ENCODE measurements around the gene PITPNM1.
"Not testable (repeated sequence)": the region's sequence is repeated elsewhere in the genome, so short reads cannot be mapped to it uniquely, and the experiment has no call there.

PITPNM1 gene

DNA sequence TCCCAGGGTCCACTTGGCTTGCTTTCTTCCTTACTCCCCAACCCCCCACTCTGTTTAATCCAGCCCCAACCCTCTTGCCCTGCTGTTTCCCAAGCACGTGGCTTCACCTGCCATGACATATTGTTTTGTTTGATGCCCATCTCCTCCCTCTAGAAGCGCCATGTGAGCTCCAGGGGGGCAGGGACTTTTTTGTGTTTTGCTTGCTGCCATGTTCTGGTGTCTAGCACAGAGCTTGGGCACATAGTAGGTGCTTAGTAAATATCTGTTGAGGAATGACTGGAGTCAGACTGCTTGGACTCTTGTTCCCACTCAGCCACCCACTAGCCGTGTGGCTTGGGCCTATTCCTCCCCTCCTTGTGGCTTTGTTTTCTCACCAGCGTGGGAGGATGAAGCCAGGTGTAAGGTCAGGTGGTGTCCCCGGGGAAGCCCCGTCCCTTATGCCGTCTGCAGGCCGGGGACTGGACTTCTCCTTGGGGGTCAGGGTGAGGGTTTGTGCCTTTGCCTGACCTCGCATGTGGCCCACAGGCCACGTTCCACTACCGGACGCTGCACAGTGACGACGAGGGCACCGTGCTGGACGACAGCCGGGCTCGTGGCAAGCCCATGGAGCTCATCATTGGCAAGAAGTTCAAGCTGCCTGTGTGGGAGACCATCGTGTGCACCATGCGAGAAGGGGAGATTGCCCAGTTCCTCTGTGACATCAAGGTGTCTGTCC, 18.5 kb downstream of the PITPNM1 start:
- TF ChIP-seq, protein P1, sequence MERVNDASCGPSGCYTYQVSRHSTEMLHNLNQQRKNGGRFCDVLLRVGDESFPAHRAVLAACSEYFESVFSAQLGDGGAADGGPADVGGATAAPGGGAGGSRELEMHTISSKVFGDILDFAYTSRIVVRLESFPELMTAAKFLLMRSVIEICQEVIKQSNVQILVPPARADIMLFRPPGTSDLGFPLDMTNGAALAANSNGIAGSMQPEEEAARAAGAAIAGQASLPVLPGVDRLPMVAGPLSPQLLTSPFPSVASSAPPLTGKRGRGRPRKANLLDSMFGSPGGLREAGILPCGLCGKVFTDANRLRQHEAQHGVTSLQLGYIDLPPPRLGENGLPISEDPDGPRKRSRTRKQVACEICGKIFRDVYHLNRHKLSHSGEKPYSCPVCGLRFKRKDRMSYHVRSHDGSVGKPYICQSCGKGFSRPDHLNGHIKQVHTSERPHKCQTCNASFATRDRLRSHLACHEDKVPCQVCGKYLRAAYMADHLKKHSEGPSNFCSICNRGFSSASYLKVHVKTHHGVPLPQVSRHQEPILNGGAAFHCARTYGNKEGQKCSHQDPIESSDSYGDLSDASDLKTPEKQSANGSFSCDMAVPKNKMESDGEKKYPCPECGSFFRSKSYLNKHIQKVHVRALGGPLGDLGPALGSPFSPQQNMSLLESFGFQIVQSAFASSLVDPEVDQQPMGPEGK (CRISPR knock-in tag; IDR thresholded peaks at IDR 0.05; ENCODE audit: borderline replicate concordance), result no peak
- no peak for TF ChIP-seq TOX (CRISPR knock-in tag; IDR thresholded peaks at IDR 0.05; ENCODE audit: borderline replicate concordance)
- TF ChIP-seq OSR1 (CRISPR knock-in tag; IDR thresholded peaks at IDR 0.05), result no peak
- no peak for ATAC-seq

DNA sequence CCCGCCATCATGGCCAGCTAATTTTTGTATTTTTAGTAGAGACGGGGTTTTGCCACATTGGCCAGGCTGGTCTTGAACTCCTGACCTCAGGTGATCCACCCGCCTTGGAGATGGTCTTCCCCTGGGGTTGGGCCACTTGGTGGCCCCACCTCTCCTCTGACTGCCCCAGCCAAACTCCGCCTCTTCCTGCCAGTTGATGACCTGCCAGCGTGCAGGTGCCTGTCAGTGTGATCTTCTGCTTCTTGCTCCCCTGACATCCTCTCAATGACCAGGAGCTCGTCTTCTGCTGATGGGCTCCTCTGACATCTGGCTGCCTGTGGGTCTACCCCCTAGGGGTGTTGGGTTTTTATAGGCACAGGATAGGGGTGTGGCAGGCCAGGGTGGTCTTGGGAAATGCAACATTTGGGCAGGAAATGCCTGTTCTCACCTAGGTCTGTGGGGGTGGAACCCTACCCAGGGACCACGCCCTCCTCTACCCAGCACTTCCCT, 19.2 kb downstream of the PITPNM1 start:
- ATAC-seq, result not testable (repeated sequence)

DNA sequence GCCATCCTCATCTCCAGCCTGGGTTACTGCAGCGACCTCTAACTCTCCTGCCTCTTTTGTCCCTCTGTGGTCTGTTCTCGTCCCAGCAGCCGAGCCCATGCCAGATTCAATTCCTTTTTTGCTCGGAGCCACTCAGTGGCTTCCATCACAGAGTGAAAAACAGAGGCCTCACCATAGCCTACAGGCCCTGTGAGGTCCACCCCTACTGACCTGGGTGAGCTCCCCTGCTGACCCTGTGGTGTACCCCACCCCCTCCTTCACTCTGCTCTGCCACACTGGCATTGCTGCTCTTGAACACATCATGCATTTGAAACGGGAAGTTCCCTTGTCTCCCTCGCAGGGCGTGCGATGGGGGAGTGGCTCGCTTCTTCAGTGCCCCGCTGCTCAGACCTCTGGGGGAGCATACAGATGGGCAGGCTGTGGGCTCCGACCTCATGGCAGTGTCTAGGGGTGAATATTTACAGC, 20.3 kb downstream of the PITPNM1 start:
- TF ChIP-seq, protein P2, sequence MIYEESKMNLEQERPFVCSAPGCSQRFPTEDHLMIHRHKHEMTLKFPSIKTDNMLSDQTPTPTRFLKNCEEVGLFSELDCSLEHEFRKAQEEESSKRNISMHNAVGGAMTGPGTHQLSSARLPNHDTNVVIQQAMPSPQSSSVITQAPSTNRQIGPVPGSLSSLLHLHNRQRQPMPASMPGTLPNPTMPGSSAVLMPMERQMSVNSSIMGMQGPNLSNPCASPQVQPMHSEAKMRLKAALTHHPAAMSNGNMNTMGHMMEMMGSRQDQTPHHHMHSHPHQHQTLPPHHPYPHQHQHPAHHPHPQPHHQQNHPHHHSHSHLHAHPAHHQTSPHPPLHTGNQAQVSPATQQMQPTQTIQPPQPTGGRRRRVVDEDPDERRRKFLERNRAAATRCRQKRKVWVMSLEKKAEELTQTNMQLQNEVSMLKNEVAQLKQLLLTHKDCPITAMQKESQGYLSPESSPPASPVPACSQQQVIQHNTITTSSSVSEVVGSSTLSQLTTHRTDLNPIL (CRISPR knock-in tag; IDR thresholded peaks at IDR 0.05; ENCODE audit: low read depth), result no peak
- no peak for TF ChIP-seq PPARA (CRISPR knock-in tag; IDR thresholded peaks at IDR 0.05; ENCODE audit: borderline replicate concordance)
- no peak for TF ChIP-seq BACH2 (CRISPR knock-in tag; IDR thresholded peaks at IDR 0.05; ENCODE audit: borderline replicate concordance)
- TF ChIP-seq TOX (CRISPR knock-in tag; IDR thresholded peaks at IDR 0.05; ENCODE audit: borderline replicate concordance), result no peak
- no peak for TF ChIP-seq ESRRG (CRISPR knock-in tag; IDR thresholded peaks at IDR 0.05)
- TF ChIP-seq ZNF565 (CRISPR knock-in tag; conservative IDR thresholded peaks at IDR 0.05; ENCODE audit: low read depth), result no peak
- no peak for TF ChIP-seq ISL1 (CRISPR knock-in tag; IDR thresholded peaks at IDR 0.05)
- no peak for TF ChIP-seq ZFP30 (CRISPR knock-in tag; IDR thresholded peaks at IDR 0.05)
- TF ChIP-seq SNAI2 (CRISPR knock-in tag; IDR thresholded peaks at IDR 0.05), result no peak
- TF ChIP-seq RARB (CRISPR knock-in tag; IDR thresholded peaks at IDR 0.05), result no peak
- no peak for TF ChIP-seq ZC3H10 (CRISPR knock-in tag; IDR thresholded peaks at IDR 0.05)
- no peak for TF ChIP-seq ZFP3 (CRISPR knock-in tag; IDR thresholded peaks at IDR 0.05)
- TF ChIP-seq ZNF70 (CRISPR knock-in tag; IDR thresholded peaks at IDR 0.05), result no peak
- TF ChIP-seq, protein P1 (CRISPR knock-in tag; IDR thresholded peaks at IDR 0.05; ENCODE audit: borderline replicate concordance), result no peak
- TF ChIP-seq ARNTL (CRISPR knock-in tag; IDR thresholded peaks at IDR 0.05; ENCODE audit: borderline replicate concordance, low read depth), result no peak
- TF ChIP-seq, protein P3, sequence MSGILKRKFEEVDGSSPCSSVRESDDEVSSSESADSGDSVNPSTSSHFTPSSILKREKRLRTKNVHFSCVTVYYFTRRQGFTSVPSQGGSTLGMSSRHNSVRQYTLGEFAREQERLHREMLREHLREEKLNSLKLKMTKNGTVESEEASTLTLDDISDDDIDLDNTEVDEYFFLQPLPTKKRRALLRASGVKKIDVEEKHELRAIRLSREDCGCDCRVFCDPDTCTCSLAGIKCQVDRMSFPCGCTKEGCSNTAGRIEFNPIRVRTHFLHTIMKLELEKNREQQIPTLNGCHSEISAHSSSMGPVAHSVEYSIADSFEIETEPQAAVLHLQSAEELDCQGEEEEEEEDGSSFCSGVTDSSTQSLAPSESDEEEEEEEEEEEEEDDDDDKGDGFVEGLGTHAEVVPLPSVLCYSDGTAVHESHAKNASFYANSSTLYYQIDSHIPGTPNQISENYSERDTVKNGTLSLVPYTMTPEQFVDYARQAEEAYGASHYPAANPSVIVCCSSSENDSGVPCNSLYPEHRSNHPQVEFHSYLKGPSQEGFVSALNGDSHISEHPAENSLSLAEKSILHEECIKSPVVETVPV (CRISPR knock-in tag; IDR thresholded peaks at IDR 0.05), result no peak
- ATAC-seq, result no peak

DNA sequence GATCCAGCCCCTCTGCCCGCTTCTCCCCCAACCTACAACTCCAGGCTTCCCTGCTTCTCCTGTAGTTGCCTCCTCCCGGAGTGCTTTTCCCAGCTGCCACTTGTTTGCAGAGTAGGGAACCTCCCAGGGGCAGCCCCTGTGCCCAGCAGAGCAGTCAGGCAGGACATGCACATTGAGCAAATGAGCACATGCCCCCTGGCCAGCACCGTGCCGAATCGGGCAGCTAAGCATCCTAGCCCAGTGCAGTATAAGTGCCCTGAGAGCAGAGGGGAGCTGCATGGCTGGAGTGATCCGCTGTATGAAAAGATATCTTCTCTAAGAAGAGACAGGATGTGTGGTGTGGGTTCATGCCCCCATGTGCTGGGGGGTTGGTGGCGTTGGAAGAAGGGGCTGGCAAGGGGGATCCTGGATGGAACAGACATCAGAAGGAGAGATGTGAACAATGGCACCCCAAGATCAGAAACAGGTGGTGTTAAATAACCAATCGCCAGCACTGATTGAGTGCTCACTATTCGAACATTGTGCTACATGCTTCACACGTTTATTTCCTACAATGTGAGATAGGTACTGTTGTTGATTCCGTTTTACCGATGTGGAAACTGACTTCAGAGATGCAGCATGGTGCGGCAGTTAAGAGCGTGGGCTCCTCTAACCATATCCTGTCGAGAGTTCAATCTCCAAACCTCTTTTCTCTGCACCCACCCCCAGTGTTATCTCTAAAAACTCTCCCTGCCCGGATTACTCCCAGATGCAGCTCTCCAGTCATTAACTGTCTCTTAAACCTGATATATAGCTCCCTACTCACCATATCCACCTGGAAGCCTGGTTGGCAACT, 21.1 kb downstream of the PITPNM1 start:
- no peak for ATAC-seq
- TF ChIP-seq ZNF8 (CRISPR knock-in tag; IDR thresholded peaks at IDR 0.05) (no peak), TOX (CRISPR knock-in tag; IDR thresholded peaks at IDR 0.05; ENCODE audit: borderline replicate concordance) (no peak), BACH2 (CRISPR knock-in tag; IDR thresholded peaks at IDR 0.05; ENCODE audit: borderline replicate concordance) (no peak), ESRRG (CRISPR knock-in tag; IDR thresholded peaks at IDR 0.05) (no peak), TCF4 (CRISPR knock-in tag; IDR thresholded peaks at IDR 0.05; ENCODE audit: borderline replicate concordance) (no peak), ZC3H10 (CRISPR knock-in tag; IDR thresholded peaks at IDR 0.05) (no peak), RARB (CRISPR knock-in tag; IDR thresholded peaks at IDR 0.05) (no peak), ZNF70 (CRISPR knock-in tag; IDR thresholded peaks at IDR 0.05) (no peak), OSR1 (CRISPR knock-in tag; IDR thresholded peaks at IDR 0.05) (no peak), ARNTL (CRISPR knock-in tag; IDR thresholded peaks at IDR 0.05; ENCODE audit: borderline replicate concordance, low read depth) (no peak), GLIS3 (CRISPR knock-in tag; IDR thresholded peaks at IDR 0.05) (no peak), PPARA (CRISPR knock-in tag; IDR thresholded peaks at IDR 0.05; ENCODE audit: borderline replicate concordance) (no peak), SNAI2 (CRISPR knock-in tag; IDR thresholded peaks at IDR 0.05) (no peak), CSDC2 (CRISPR knock-in tag; IDR thresholded peaks at IDR 0.05) (no peak)
- TF ChIP-seq, protein P4, sequence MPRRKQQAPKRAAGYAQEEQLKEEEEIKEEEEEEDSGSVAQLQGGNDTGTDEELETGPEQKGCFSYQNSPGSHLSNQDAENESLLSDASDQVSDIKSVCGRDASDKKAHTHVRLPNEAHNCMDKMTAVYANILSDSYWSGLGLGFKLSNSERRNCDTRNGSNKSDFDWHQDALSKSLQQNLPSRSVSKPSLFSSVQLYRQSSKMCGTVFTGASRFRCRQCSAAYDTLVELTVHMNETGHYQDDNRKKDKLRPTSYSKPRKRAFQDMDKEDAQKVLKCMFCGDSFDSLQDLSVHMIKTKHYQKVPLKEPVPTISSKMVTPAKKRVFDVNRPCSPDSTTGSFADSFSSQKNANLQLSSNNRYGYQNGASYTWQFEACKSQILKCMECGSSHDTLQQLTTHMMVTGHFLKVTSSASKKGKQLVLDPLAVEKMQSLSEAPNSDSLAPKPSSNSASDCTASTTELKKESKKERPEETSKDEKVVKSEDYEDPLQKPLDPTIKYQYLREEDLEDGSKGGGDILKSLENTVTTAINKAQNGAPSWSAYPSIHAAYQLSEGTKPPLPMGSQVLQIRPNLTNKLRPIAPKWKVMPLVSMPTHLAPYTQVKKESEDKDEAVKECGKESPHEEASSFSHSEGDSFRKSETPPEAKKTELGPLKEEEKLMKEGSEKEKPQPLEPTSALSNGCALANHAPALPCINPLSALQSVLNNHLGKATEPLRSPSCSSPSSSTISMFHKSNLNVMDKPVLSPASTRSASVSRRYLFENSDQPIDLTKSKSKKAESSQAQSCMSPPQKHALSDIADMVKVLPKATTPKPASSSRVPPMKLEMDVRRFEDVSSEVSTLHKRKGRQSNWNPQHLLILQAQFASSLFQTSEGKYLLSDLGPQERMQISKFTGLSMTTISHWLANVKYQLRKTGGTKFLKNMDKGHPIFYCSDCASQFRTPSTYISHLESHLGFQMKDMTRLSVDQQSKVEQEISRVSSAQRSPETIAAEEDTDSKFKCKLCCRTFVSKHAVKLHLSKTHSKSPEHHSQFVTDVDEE (CRISPR knock-in tag; IDR thresholded peaks at IDR 0.05), result no peak
- TF ChIP-seq, protein P2 (CRISPR knock-in tag; IDR thresholded peaks at IDR 0.05; ENCODE audit: low read depth), result no peak
